Fibroblast of skin of left biceps (primary cell): ENCODE data around the gene ANKMY1.

ENCODE experiments used
- DNase-seq, 2 experiments: peaks; one replicate each; pipeline ENCODE4 v3.0.0-alpha.2; 2013; ENCODE audit warnings: low read depth in 2 of 2

Gene ANKMY1

GRCh38 chr2:240460253-240460711 lies 97.5 kb downstream of the ANKMY1 start:
- no peak for DNase-seq

DNA sequence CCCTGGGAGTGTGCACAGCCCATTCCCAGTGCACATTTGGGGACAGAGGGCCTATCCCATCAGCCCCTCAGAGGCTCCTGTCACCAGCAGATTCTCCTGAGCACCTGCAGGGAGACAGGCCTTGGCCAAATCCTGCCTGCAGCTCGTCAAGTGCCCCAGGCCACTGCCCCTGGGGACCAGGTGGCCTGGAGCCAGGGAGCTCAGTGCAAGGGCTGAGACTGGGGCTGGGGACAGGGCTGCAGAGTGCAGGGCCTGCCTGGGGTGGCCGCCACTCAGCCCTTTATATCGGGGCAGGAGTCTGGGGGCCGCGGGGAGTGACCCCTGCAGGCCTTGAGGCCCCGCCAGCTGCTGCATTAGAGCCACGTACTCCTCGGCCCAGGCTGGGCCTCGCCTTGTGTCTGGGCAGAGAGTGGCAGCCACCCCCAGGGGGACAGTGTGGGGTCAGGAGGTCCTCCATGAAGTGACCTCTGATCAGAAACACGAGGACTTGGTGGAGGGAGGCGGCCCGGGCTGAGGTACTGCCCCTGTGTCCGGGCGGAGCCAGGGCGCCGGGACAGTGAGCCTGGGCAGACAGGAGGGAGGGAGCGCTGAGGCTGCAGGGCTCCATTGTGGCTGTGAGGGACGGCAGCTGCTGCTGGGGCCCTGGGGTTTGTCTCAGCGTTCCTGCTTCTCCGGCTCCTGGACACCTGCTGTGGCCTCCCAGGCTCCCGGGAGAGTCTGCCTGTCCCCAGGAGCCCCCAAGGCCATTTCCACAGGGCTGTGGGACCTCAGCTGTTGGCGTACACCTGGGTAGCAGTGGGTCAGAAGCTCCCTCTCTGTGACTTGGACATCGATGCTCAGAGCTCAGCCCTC lies 98.2 kb downstream of the ANKMY1 start:
- DNase-seq, result no peak

- DNase-seq, result no peak
Measured at GRCh38 chr2:240458900-240459391, 98.8 kb downstream of the ANKMY1 start.

- DNase-seq, result no peak
Measured at GRCh38 chr2:240458044-240458899, 99.5 kb downstream of the ANKMY1 start.

GRCh38 chr2:240457223-240458043 lies 100.4 kb downstream of the ANKMY1 start:
- no peak for DNase-seq

DNA sequence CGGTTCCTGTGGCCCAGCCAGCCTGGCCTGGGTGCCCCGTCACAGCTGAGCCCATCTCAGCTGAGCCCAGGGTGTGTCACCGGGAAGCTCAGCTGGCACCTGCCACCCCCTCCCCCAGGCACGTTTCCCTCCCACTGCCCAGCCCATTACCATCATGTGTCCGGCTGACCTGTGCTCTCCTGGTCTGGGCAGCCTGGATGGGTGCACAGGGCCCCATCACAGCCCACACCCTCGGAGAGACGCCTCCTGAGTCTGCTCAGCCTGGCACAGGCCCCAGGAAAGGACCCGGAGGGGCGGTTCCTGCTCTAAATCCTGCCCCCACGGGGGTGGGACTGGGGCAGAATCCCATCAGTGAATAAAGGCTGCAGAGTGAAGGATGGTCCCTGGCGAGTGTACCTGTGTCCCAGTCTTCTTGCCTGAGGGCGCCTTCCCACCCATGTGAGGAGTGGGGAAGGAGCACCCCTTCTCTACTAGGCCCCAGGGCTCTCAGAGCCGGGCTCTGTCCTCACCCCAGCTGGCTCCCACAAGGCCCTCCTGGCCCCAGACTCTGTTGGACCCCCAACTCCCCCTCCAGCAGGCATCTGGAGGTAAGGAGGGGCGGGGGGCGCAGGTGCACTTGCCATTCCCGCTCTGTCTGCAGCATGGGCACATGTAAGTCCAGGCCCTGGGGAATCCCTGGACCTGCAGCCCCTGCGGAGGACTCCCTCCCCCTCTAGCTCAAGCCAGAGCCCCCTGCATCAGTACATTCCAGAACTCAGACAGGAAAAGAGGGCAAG lies 101.2 kb downstream of the ANKMY1 start:
- no peak for DNase-seq

DNA sequence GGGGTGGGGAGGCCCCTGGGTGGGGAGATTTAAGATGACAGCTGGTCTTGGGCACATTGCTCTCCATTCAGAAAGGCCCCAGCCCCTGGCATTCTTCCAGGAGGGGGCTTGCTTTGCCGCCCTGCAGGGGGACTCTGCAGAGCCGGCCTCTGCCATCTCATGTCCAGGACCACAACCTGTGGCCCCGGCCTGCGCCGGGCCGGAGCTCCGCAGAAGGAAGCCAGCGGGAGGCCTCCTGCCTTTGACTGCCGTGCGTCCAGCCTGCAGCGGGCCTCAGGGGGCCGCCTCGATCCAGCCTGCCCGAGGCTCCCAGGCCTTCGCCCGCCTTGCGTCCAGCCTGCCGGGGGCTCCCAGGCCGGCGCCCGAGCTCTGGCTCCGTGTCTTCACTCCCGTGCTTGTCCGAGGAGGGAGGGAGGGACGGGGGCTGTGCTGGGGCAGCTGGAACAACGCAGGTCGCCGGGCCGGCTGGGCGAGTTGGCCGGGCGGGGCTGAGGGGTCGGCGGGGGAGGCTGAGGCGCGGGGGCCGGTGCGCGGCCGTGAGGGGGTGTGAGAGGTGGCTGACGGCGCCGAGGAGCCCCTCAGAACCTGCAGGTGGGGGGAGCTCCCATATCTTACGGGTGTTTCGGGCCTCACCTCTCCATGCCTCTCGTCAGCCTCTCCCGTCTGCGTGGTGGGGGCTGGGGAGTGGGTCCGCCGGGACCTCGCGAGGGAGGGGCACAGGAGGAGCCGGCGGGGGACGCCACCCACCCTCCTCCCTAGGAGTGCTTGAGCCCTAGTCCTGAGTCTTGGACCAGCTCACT lies 101.9 kb downstream of the ANKMY1 start:
- no peak for DNase-seq

DNA sequence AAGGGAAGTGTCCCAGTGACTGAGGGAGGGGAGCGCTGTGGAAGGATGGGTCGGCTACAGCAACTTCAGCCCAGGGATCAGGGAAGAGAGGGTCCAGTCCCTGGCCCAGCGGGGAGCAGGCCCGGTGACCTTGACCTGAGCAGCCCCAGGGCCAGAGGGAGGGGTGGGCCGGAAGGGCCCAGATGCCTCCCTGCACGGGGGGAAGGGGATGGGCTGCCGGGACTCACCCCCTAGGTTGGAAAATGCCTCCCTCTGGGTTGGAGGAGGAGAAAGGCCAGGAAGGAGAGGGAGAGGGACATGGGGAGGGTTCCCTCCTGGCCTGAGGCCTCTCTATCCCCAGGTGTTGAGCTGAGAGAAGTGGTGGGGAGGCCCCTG lies 102.5 kb downstream of the ANKMY1 start:
- no peak for DNase-seq

DNA sequence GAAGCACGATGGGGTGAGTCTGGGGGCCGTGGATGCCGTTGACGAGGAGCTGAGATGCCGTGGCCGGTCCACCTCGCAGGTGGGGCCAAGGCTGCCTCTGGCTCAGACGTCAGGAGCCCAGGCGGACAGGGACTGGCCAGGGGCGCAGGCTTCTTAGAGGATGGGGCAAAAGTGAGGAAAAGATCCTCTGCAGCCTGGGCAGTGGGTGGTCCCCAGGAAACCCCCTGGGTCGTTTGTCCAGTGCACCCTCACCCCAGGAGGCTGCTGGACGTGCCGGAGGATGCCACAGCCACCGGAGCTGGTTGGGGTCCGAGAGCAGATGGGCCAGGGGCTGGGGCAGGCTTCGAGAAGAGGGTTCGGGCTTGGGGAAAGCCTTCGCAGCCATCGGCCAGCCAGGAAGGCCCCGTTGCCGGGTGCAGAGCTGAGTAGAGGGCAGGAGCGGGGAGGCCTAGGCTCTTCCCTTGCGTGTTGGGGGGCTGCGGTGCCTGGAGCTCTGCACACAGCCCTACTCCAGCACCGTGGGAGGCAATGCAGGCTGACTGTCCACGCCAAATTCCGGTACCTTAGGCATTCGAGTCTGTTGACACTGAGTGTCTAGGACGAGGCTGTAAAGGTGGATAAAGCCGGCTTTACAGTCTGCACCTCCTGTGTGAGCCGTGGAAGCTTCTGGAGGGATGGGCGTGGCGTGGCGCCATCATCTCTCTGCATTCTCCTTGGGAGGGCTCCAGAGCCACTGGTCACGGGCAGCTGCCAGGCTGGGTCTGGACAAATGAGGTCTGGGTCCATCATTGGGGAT lies 103.5 kb downstream of the ANKMY1 start:
- no peak for DNase-seq

GRCh38 chr2:240453461-240454105 lies 104.2 kb downstream of the ANKMY1 start:
- DNase-seq, result no peak

DNA sequence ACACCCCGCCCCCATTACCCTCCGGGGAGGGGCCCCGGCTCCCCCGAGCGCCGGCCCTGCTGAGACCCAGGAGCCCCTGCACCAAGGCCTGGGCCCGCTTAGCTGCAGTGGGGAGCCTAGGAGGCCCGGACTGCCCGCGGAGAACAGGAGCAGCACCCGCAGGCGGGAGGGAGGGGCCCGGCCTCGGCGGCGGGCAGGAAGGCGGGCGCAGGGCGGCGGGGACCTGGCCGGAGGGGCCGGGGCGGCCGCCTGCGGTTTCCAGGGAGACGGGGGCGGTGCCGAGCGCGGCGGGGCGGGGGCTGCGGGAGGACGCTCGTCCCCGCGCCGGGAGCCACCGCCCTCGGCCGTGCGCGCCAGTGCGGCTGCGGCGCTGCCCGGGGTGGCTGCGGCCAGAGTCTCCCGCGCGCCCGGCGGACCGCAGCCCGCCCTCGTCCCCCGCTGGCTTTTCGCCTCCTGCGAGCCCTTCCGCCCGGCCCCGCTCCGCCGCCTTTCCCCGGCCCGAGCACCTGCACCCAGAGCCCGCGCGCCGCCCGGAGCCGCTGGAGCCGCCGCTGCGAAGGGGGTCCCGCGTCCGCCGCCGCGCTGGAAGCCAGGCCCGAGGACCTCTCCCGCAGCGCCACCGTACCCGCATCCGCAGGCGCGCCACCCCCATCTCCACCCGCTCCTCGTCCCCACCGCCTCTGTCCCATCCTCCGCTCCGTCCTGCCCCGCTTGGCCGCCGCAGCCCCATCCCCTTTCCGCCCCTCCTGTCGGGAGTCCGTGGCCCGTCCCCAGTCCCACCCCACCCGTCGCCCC lies 105.1 kb downstream of the ANKMY1 start:
- no peak for DNase-seq

GRCh38 chr2:240451791-240452461 lies 105.9 kb downstream of the ANKMY1 start:
- no peak for DNase-seq

- DNase-seq, result no peak
Measured at GRCh38 chr2:240451108-240451611, 106.6 kb downstream of the ANKMY1 start.

DNA sequence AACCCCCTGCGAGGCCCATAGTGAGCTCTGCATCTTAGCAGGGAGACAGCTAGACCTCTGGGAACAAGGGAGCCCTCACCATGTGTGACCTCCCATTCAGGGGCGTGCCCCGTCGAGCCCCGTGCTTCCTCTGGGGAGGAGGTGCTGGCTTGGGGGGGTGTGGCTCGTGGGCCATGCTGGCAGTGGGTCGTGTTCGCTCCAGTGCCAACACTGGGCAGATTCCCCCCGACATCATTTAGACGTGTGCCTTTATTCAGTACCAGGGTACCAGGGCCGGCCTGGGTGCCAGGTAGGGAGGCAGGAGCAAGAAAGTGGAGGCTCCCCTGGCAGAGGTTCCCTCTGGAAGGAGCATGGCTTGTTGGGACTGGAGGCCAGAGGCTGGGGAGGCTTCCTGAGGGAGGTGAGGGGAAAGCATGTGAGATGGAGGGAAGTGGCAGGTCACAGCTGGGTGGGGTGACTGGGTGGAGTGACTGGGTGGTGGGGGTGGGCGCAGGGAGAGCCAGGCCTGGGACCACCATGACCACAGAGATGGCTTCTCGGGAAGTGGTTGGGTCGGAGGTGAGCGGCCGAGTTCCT lies 107.2 kb downstream of the ANKMY1 start:
- DNase-seq, result no peak

DNA sequence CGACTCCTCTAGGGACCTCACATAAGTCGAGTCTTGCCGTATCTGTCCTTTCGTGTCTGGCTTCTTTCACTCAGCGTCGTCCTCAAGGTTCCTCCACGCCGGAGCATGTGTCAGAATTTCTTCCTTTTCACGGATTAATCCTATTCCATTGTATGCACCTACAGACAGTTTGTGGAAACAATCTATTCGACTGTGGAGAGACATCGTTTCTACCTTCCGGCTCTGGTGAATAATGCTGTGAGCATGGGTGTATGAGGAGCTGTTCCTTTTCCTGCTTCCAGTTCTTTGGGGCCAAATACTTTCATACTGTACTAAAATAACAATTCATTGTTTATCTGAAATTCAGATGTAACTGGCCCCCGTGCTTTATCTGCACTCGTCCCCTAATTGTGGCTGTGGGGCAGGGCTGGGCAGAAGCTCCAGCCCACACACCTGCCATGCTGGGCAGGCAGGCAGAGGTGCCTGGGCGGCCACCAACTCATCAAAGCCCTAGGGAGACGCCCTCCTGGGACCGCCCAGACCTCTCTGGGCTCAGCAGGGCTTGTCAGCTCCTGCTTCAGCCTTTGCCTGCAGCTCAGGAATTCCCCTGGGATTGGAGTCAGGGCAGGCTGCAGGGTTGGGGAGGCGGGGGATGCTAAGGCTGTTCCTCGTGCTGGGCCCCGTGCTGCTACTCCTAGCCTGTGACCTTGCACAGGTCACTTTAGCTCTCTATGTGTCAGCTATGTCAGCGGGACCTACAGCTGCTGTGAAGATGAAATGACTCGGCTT lies 107.8 kb downstream of the ANKMY1 start:
- DNase-seq, result no peak
